GM19328 (cell line): Measurements from ENCODE around the gene MYH3.

Experiments
- ATAC-seq: cut with Tn5 transposase; IDR thresholded peaks from one replicate; pipeline ENCODE4 v1.9.1; 2021; ENCODE audit warnings: mild to moderate bottlenecking, moderate library complexity; ENCODE audit not compliant: unreplicated experiment

Gene MYH3

GRCh38 chr17:10616502-10617119 is 40.5 kb downstream of the MYH3 start:
- no peak for ATAC-seq

GRCh38 chr17:10614536-10615155 is 42.5 kb downstream of the MYH3 start:
- ATAC-seq = no peak

GRCh38 chr17:10613775-10614513 is 43.2 kb downstream of the MYH3 start:
- no peak for ATAC-seq

- ATAC-seq = no peak
Observed at GRCh38 chr17:10612957-10613744, 44.0 kb downstream of the MYH3 start.

GRCh38 chr17:10610884-10611283 is 46.2 kb downstream of the MYH3 start:
- no peak for ATAC-seq

GRCh38 chr17:10608244-10608643 is 48.9 kb downstream of the MYH3 start:
- ATAC-seq = no peak

- no peak for ATAC-seq
Observed at GRCh38 chr17:10606110-10606509, 51.0 kb downstream of the MYH3 start.

- ATAC-seq = no peak
Observed at GRCh38 chr17:10605221-10605783, 51.8 kb downstream of the MYH3 start.

- no peak for ATAC-seq
Observed at GRCh38 chr17:10604521-10604920, 52.6 kb downstream of the MYH3 start.

- no peak for ATAC-seq
Observed at GRCh38 chr17:10603931-10604330, 53.2 kb downstream of the MYH3 start.

GRCh38 chr17:10600571-10600970 is 56.5 kb downstream of the MYH3 start:
- no peak for ATAC-seq

- ATAC-seq = no peak
Observed at GRCh38 chr17:10598621-10599020, 58.5 kb downstream of the MYH3 start.

GRCh38 chr17:10589553-10590145 is 67.5 kb downstream of the MYH3 start:
- no peak for ATAC-seq

GRCh38 chr17:10585529-10585928 is 71.6 kb downstream of the MYH3 start:
- ATAC-seq = no peak

- ATAC-seq = no peak
Observed at GRCh38 chr17:10583834-10584233, 73.3 kb downstream of the MYH3 start.

GRCh38 chr17:10579270-10579669 is 77.8 kb downstream of the MYH3 start:
- no peak for ATAC-seq
